ENCODE data around the gene TFPI2. TPM values are rescaled to one million over a fixed set of nuclear protein-coding genes. Genes with fewer than 3 reads are reported as not detected.

Gene TFPI2
- total RNA-seq, 1 donor from 2014 or later = not detected

DNA sequence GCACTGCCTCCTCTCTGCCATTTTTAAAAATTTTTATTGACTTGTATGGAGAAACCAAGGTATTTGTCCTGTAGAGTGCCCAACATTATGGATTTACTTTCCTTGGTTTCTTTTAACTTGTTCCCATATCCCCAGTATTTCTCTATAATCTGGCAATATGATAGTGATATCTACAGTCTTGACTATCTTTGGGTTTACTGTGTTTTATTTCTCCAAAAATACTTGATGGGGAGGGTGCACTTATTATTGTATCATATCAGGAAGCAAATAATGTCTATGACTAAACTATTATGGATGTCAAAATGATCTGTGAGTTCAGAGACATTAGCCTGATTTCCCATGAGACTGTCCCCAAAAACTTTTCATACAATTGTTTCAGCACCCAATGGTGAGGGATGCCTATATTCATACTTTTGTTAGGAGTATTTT, 6.6 kb downstream of the TFPI2 start:
- Histone ChIP-seq H3K9me3 (no peaks in the 10 kb centered on the region), H3K36me3 (no peaks in the 10 kb centered on the region), H3K27ac (no peak overlapping the region), H3K27me3 (no peaks in the 10 kb centered on the region), H3K4me1 (no peaks in the 10 kb centered on the region), H3K4me3 (no peak overlapping the region)
- no peak for TF ChIP-seq CTCF (IDR thresholded peaks at IDR 0.05)
- intact Hi-C loops (cut with DNase I) = loop anchor here (10.0 kb wide), 1 partner anchor 79 kb away; no protein-coding TSS in a partner anchor
- no peak for DNase-seq (ENCODE audit: low spot score in 2 of 2)

GRCh38 chr7:93883078-93883916, 7.3 kb downstream of the TFPI2 start:
- no peak overlapping the region for H3K4me3 ChIP-seq
- DNase-seq (ENCODE audit: low spot score in 2 of 2) = no peak
- H3K27ac ChIP-seq = no peak overlapping the region
- H3K4me1 ChIP-seq = no peaks in the 10 kb centered on the region
- no peak for TF ChIP-seq CTCF (IDR thresholded peaks at IDR 0.05)
- H3K36me3 ChIP-seq = no peaks in the 10 kb centered on the region
- intact Hi-C loops (cut with DNase I) = loop anchor here (10.0 kb wide), 1 partner anchor 78 kb away; no protein-coding TSS in a partner anchor
- H3K9me3 ChIP-seq = no peaks in the 10 kb centered on the region
- no peaks in the 10 kb centered on the region for H3K27me3 ChIP-seq

GRCh38 chr7:93882468-93882867, 8.1 kb downstream of the TFPI2 start:
- no peak for TF ChIP-seq CTCF (IDR thresholded peaks at IDR 0.05)

DNA sequence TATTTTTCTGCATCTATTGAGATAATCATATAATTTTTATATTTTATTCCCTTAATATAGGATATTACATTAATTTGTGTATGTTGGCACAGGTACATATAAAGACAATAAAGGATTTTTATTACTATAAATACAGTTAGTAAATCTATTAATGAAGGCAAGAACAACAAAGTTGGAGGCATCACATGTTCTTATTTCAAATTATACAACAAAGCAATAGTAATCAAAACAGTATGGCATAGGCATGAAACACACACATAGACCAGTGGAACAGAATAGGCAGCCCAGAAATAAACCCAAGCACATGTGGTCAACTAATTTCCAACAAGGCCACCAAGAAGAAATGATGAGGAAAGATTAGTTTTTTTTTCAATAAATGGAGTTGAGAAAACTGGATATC, 11.2 kb downstream of the TFPI2 start:
- TF ChIP-seq CTCF (IDR thresholded peaks at IDR 0.05) = no peak

More at GRCh38 chr7:93882468-93882867, 8.1 kb downstream of the TFPI2 start:
- Histone ChIP-seq H3K27me3 (no peaks in the 10 kb centered on the region), H3K36me3 (no peaks in the 10 kb centered on the region), H3K4me1 (no peaks in the 10 kb centered on the region), H3K27ac (no peak overlapping the region), H3K4me3 (no peak overlapping the region), H3K9me3 (no peaks in the 10 kb centered on the region)
- DNase-seq (ENCODE audit: low spot score in 2 of 2) = no peak
- intact Hi-C loops (cut with DNase I) = loop anchor here (10.0 kb wide), 1 partner anchor 78 kb away; no protein-coding TSS in a partner anchor

GRCh38 chr7:93877742-93878141, 12.8 kb downstream of the TFPI2 start:
- H3K27me3 ChIP-seq = no peaks in the 10 kb centered on the region
- no peaks in the 10 kb centered on the region for H3K9me3 ChIP-seq
- H3K36me3 ChIP-seq = no peaks in the 10 kb centered on the region
- no peaks in the 10 kb centered on the region for H3K4me1 ChIP-seq
- no peak overlapping the region for H3K27ac ChIP-seq
- DNase-seq (ENCODE audit: low spot score in 2 of 2) = no peak
- no peak for TF ChIP-seq CTCF (IDR thresholded peaks at IDR 0.05)
- no peak overlapping the region for H3K4me3 ChIP-seq
- intact Hi-C loops (cut with DNase I) = no loop called here

More for the DNA sequence above, 11.2 kb downstream of the TFPI2 start:
- Histone ChIP-seq H3K27me3 (no peaks in the 10 kb centered on the region), H3K4me3 (no peak overlapping the region), H3K4me1 (no peaks in the 10 kb centered on the region), H3K27ac (no peak overlapping the region), H3K9me3 (no peaks in the 10 kb centered on the region), H3K36me3 (no peaks in the 10 kb centered on the region)
- intact Hi-C loops (cut with DNase I) = no loop called here
- DNase-seq (ENCODE audit: low spot score in 2 of 2) = no peak

All from ascending aorta (tissue), 2 donors.